Psoas muscle (tissue), 8 donors: Measurements from ENCODE around the gene BFSP1. TPM values are rescaled to one million over a fixed set of nuclear protein-coding genes. Genes with fewer than 3 reads are reported as not detected.

ENCODE experiments used
- ATAC-seq, 4 donors: fragments of 200-7000 bp; cut with Tn5 transposase; one replicate each; pipeline ENCODE4 v1.9.1; 2020; ENCODE audit warnings: moderate library complexity in 3 of 4, mild to moderate bottlenecking in 2 of 4
- DNase-seq, 2 donors: peaks; one replicate each; pipeline ENCODE4 v3.0.0-alpha.2; 2020
- H3K27ac ChIP-seq: fragments of 200-600 bp; one replicate; pipeline ENCODE4 v1.8.0; 2022
- H3K27me3 ChIP-seq, 3 donors: fragments of 200-600 bp in 1 of 3; one replicate each; pipeline versions ENCODE4 v1.6.1 to v1.8.0; 2013 to 2022; ENCODE audit warnings: low read length in 2 of 3, mild to moderate bottlenecking in 2 of 3, moderate library complexity in 1 of 3; ENCODE audit not compliant: insufficient read depth in 3 of 3
- H3K36me3 ChIP-seq, 2 donors: fragments of 200-600 bp in 1 of 2; one replicate each; pipeline versions ENCODE4 v1.6.1 to v1.8.0; 2013 to 2022; ENCODE audit warnings: low read depth in 1 of 2, mild to moderate bottlenecking in 1 of 2, moderate library complexity in 1 of 2; ENCODE audit not compliant: insufficient read depth in 1 of 2
- H3K4me1 ChIP-seq: fragments of 200-600 bp; one replicate; pipeline ENCODE4 v1.8.0; 2022
- H3K4me3 ChIP-seq: fragments of 200-600 bp; one replicate; pipeline ENCODE4 v1.8.0; 2022; ENCODE audit warnings: mild to moderate bottlenecking
- H3K9me3 ChIP-seq: fragments of 200-600 bp; one replicate; pipeline ENCODE4 v1.8.0; 2022
- WGBS, 3 donors: extraction: QIAGEN DNeasy Blood & Tissue Kit; methylation state at CpG; one replicate each; pipeline versions ENCODE4 v1.1.6 to v1.1.7; 2013; 5-methylcytosine and 5-hydroxymethylcytosine counted together
- intact Hi-C, 2 donors: fragments of 100-400 bp; cut with DNase I; formaldehyde crosslinking; loops; one replicate each; pipeline versions ENCODE4 v1.11.0 to v1.14.2; 2022
- polyA plus RNA-seq, 3 donors: library from polyadenylated mRNA; stranded (reverse); fragments of 200-250 nt; gene quantifications; one replicate each; pipeline ENCODE4 v1.2.3, GENCODE V29; 2013
- total RNA-seq, 4 donors: library from RNA; stranded (reverse); fragmentation: NEBNext Ultra II Directional in 2 of 4; extraction: Animal tissue kit (Norgen Biotek cat#: 25700) in 2 of 4; gene quantifications; one replicate each; pipeline versions ENCODE4 v1.2.1 to v1.2.4, GENCODE V29; 2021 to 2023
- TF ChIP-seq, protein P1 (sequence below): fragments of 200-600 bp; IDR thresholded peaks from one replicate; pipeline ENCODE4 v1.8.0; 2022; ENCODE audit warnings: antibody characterized with exemption
- donor health status: healthy with polysubstance abuse.
- donor health status: DM: no; HTN: no; CAD: no; lungs with moderate emphysema.
- donor health status: Bipolar disorder and iron deficiency.
- donor health status: healthy.
- donor health status: DM: yes; HTN: yes; CAD: no.
- donor health status: DM: no; HTN: no; CAD: no.
- donor health status: DM: no; HTN: no; CAD: no.
- donor health status: DM: yes; HTN: yes; CAD: no.

BFSP1 gene
- total and polyA plus RNA-seq, 7 donors, result 0.12 to 0.57 (median 0.24) TPM; not detected in 1

DNA sequence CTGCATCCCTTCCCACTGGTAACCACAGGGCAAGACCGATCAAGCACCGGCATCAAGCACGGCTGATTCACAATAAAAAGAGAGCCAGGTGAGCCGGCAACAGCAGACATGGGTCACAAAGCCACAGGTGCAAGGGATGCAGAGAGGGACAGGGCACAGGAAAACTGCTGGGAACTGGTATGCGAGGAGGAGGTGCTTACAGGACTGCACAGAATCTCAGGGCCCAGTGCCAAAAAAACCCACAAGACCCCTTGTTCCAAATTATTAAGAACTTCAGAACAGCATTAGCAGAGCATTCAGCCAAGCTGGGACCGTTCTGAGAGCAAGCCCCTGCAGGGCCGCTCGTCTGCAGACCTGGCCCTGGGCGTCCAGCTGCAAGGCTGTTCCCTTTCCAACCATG, 35.4 kb downstream of the BFSP1 start:
- H3K9me3 ChIP-seq, result no peaks in the 10 kb centered on the region
- 81 to 92% (median 85%) methylated on average over 9 of the region's 9 CpGs for WGBS, 3 donors
- TF ChIP-seq, protein P1, sequence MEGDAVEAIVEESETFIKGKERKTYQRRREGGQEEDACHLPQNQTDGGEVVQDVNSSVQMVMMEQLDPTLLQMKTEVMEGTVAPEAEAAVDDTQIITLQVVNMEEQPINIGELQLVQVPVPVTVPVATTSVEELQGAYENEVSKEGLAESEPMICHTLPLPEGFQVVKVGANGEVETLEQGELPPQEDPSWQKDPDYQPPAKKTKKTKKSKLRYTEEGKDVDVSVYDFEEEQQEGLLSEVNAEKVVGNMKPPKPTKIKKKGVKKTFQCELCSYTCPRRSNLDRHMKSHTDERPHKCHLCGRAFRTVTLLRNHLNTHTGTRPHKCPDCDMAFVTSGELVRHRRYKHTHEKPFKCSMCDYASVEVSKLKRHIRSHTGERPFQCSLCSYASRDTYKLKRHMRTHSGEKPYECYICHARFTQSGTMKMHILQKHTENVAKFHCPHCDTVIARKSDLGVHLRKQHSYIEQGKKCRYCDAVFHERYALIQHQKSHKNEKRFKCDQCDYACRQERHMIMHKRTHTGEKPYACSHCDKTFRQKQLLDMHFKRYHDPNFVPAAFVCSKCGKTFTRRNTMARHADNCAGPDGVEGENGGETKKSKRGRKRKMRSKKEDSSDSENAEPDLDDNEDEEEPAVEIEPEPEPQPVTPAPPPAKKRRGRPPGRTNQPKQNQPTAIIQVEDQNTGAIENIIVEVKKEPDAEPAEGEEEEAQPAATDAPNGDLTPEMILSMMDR, result no peak
- H3K4me1 ChIP-seq, result no peaks in the 10 kb centered on the region
- ATAC-seq, result no peak
- no peak overlapping the region for H3K27ac ChIP-seq
- H3K36me3 ChIP-seq, result no peaks in the 10 kb centered on the region
- no peaks in the 10 kb centered on the region for H3K27me3 ChIP-seq
- H3K4me3 ChIP-seq, result no peak overlapping the region
- intact Hi-C loops, result no loop called here
- no peak for DNase-seq

DNA sequence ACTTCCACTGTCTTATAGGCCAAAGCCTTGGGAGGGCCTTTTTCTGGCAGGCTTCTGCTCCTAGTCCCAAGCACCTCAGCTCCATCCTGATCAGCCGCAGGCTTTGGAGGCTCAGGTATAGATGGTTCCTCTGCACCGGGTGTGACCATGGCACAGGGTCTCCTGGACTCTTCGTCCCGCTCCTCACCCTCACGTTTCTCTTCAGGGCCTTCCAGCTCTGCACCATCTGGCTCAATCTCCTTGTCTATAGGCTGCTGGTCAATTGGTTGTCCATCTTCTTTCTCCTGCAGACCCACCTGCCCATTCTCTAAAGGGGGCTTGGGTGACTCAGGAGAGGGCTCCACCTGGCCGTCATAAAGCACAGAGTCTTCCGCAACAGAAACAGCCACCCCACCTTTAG, 37.0 kb downstream of the BFSP1 start:
- Histone ChIP-seq H3K4me1 (no peaks in the 10 kb centered on the region), H3K27ac (no peak overlapping the region), H3K4me3 (no peak overlapping the region), H3K27me3 (no peaks in the 10 kb centered on the region), H3K9me3 (no peaks in the 10 kb centered on the region), H3K36me3 (no peaks in the 10 kb centered on the region)
- intact Hi-C loops, result no loop called here
- ATAC-seq, result no peak
- WGBS, 3 donors, result 90 to 97% (median 97%) methylated on average over 7 of the region's 7 CpGs
- TF ChIP-seq, protein P1, result no peak
- DNase-seq, result no peak

DNA sequence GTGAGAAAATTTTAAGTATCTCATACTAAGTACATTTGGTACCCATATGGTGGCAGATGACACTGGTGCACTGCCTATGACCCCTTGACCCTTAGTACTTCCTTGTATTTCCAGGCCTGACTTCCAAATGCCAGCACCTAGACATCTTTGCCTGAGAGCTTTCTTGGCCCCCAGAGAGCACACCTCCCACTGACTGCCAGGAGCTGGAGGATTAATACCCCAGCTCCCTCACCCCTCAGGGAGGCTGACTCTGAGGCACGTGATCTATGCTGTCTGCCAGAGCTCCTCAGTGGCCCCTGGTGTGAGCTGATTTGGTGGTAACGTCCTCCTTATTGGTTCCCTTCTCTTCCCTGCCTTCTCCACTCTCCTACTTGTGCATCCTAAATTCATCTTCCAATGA, 38.0 kb downstream of the BFSP1 start:
- DNase-seq (no peak), ATAC-seq (no peak)
- 65 to 88% (median 86%) methylated on average over 2 of the region's 2 CpGs for WGBS, 3 donors
- Histone ChIP-seq H3K4me1 (no peaks in the 10 kb centered on the region), H3K4me3 (no peak overlapping the region), H3K36me3 (no peaks in the 10 kb centered on the region), H3K9me3 (no peaks in the 10 kb centered on the region), H3K27me3 (no peaks in the 10 kb centered on the region), H3K27ac (no peak overlapping the region)
- TF ChIP-seq, protein P1, result no peak
- intact Hi-C loops, result no loop called here

GRCh38 chr20:17491488-17491887, 39.7 kb downstream of the BFSP1 start:
- no peaks in the 10 kb centered on the region for H3K27me3 ChIP-seq
- intact Hi-C loops, result no loop called here
- TF ChIP-seq, protein P1, result no peak
- DNase-seq (no peak), ATAC-seq (no peak)
- no peaks in the 10 kb centered on the region for H3K9me3 ChIP-seq
- H3K4me1 ChIP-seq, result no peaks in the 10 kb centered on the region
- WGBS, 3 donors, result 91 to 97% (median 92%) methylated on average over 4 of the region's 4 CpGs
- H3K4me3 ChIP-seq, result no peak overlapping the region
- no peak overlapping the region for H3K27ac ChIP-seq
- no peaks in the 10 kb centered on the region for H3K36me3 ChIP-seq

GRCh38 chr20:17491041-17491440, 40.1 kb downstream of the BFSP1 start:
- Histone ChIP-seq H3K9me3 (no peaks in the 10 kb centered on the region), H3K27ac (no peak overlapping the region), H3K4me1 (no peaks in the 10 kb centered on the region), H3K27me3 (no peaks in the 10 kb centered on the region), H3K4me3 (no peak overlapping the region), H3K36me3 (no peaks in the 10 kb centered on the region)
- TF ChIP-seq, protein P1, result no peak
- ATAC-seq (no peak), DNase-seq (no peak)
- intact Hi-C loops, result no loop called here
- WGBS, 3 donors, result 82 to 93% (median 93%) methylated on average over 11 of the region's 11 CpGs
